SK-N-SH treated with all-trans-retinoic acid at 6 μM for 48 hours (cell line): ENCODE measurements around the gene PPP2R1B.

Experiments
- ATAC-seq: fragments of 200-7000 bp; cut with Tn5 transposase; 3 replicates; pipeline ENCODE4 v1.9.1; 2020; ENCODE audit warnings: mild to moderate bottlenecking, moderate library complexity
- ARNTL ChIP-seq: fragments of 450-650 bp; formaldehyde crosslinking; IDR thresholded peaks from 2 replicates; pipeline ENCODE4 v1.5.0; 2020; ENCODE audit warnings: low read depth, mild to moderate bottlenecking, moderate library complexity, borderline replicate concordance
- BACH2 ChIP-seq: fragments of 250-450 bp; sonication (Bioruptor Pico); IDR thresholded peaks from 2 replicates; pipeline ENCODE4 v1.9.0; 2021; ENCODE audit warnings: mild to moderate bottlenecking, borderline replicate concordance
- CSDC2 ChIP-seq: fragments of 250-450 bp; sonication (Bioruptor Pico); IDR thresholded peaks from 2 replicates; pipeline ENCODE4 v1.5.0; 2020; ENCODE audit warnings: mild to moderate bottlenecking, moderate library complexity
- ESRRG ChIP-seq: fragments of 250-450 bp; sonication (Bioruptor Pico); IDR thresholded peaks from 2 replicates; pipeline ENCODE4 v1.6.1; 2021; ENCODE audit warnings: mild to moderate bottlenecking
- GLIS3 ChIP-seq: fragments of 250-450 bp; sonication (Bioruptor Pico); IDR thresholded peaks from 2 replicates; pipeline ENCODE4 v1.5.0; 2020; ENCODE audit warnings: mild to moderate bottlenecking, moderate library complexity
- PPARA ChIP-seq: fragments of 250-450 bp; sonication (Bioruptor Pico); IDR thresholded peaks from 2 replicates; pipeline ENCODE4 v1.5.0; 2020; ENCODE audit warnings: mild to moderate bottlenecking, borderline replicate concordance
- RARB ChIP-seq: fragments of 250-450 bp; sonication (Bioruptor Pico); IDR thresholded peaks from 2 replicates; pipeline ENCODE4 v1.8.0; 2021; ENCODE audit warnings: mild to moderate bottlenecking, moderate library complexity
- SNAI2 ChIP-seq: fragments of 250-450 bp; sonication (Bioruptor Pico); IDR thresholded peaks from 2 replicates; pipeline ENCODE4 v1.5.0; 2020; ENCODE audit warnings: mild to moderate bottlenecking, moderate library complexity
- TCF4 ChIP-seq: fragments of 250-450 bp; sonication (Bioruptor Pico); IDR thresholded peaks from 2 replicates; pipeline ENCODE4 v1.8.0; 2021; ENCODE audit warnings: mild to moderate bottlenecking, moderate library complexity, borderline replicate concordance
- TOX ChIP-seq: fragments of 250-450 bp; sonication (Bioruptor Pico); IDR thresholded peaks from 2 replicates; pipeline ENCODE4 v1.8.0; 2021; ENCODE audit warnings: mild to moderate bottlenecking, moderate library complexity, borderline replicate concordance
- ZFP3 ChIP-seq: fragments of 250-450 bp; sonication (Bioruptor Pico); IDR thresholded peaks from 2 replicates; pipeline ENCODE4 v1.5.0; 2020; ENCODE audit warnings: mild to moderate bottlenecking, moderate library complexity
- ZFP30 ChIP-seq: fragments of 450-650 bp; formaldehyde crosslinking; IDR thresholded peaks from 2 replicates; pipeline ENCODE4 v1.5.0; 2022; ENCODE audit warnings: mild to moderate bottlenecking, moderate library complexity
- ZNF565 ChIP-seq: fragments of 450-650 bp; formaldehyde crosslinking; conservative IDR thresholded peaks from 2 replicates; pipeline ENCODE4 v1.5.0; 2020; ENCODE audit warnings: low read depth, mild to moderate bottlenecking, moderate library complexity
- ZNF70 ChIP-seq: fragments of 450-650 bp; formaldehyde crosslinking; IDR thresholded peaks from 2 replicates; pipeline ENCODE4 v1.5.0; 2020; ENCODE audit warnings: mild to moderate bottlenecking, moderate library complexity
- ZNF8 ChIP-seq: fragments of 450-650 bp; formaldehyde crosslinking; IDR thresholded peaks from 2 replicates; pipeline ENCODE4 v1.5.0; 2020; ENCODE audit warnings: mild to moderate bottlenecking, moderate library complexity
- TF ChIP-seq, protein P1 (sequence below): fragments of 250-450 bp; sonication (Bioruptor Pico); IDR thresholded peaks from 2 replicates; pipeline ENCODE4 v1.8.0; 2020; ENCODE audit warnings: mild to moderate bottlenecking, moderate library complexity, borderline replicate concordance
- TF ChIP-seq, protein P2 (sequence below): fragments of 250-450 bp; sonication (Bioruptor Pico); IDR thresholded peaks from 2 replicates; pipeline ENCODE4 v1.5.1; 2021; ENCODE audit warnings: mild to moderate bottlenecking, moderate library complexity
- TF ChIP-seq, protein P3 (sequence below): fragments of 250-450 bp; sonication (Bioruptor Pico); IDR thresholded peaks from 2 replicates; pipeline ENCODE4 v1.5.1; 2020; ENCODE audit warnings: low read depth, mild to moderate bottlenecking, moderate library complexity
- TF ChIP-seq, protein P4 (sequence below): fragments of 250-450 bp; sonication (Bioruptor Pico); IDR thresholded peaks from 2 replicates; pipeline ENCODE4 v1.5.0; 2020; ENCODE audit warnings: mild to moderate bottlenecking, moderate library complexity
- TF ChIP-seq, protein P5 (sequence below): fragments of 250-450 bp; sonication (Bioruptor Pico); IDR thresholded peaks from 2 replicates; pipeline ENCODE4 v1.8.0; 2021; ENCODE audit warnings: low read depth, mild to moderate bottlenecking, moderate library complexity, borderline replicate concordance

The PPP2R1B gene

DNA sequence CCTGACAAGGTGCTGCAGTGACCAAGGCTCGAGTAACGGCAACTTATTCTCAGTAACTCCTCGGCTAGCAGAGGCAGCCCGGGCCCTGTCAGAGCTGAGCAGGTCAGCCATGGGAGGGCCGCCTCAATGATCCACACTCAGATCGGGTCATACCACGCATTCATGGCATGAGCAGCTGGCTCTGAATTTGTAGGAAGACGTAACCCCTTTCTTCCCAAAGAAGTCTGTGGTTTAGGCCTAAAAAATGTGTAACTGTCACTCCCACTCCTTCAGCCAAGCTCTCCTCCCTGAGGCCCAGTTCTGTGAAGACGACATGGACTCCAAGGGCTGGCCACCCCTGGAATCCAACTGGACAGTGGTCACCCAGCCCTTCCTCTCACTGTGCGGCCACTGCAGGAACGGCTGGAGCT lies 30.0 kb downstream of the PPP2R1B start:
- peak; percentile 8 for ATAC-seq
- TF ChIP-seq CSDC2 (0 out of 2 replicates have a peak, but pooled peaks have one; percentile 10), GLIS3 (CRISPR knock-in tag) (no peak), RARB (CRISPR knock-in tag) (no peak), ZNF565 (CRISPR knock-in tag) (0 out of 2 replicates have a peak, but pooled peaks have one; percentile 22), PPARA (CRISPR knock-in tag) (no peak), ZFP30 (CRISPR knock-in tag) (no peak), ARNTL (CRISPR knock-in tag) (no peak)
- TF ChIP-seq, protein P1, sequence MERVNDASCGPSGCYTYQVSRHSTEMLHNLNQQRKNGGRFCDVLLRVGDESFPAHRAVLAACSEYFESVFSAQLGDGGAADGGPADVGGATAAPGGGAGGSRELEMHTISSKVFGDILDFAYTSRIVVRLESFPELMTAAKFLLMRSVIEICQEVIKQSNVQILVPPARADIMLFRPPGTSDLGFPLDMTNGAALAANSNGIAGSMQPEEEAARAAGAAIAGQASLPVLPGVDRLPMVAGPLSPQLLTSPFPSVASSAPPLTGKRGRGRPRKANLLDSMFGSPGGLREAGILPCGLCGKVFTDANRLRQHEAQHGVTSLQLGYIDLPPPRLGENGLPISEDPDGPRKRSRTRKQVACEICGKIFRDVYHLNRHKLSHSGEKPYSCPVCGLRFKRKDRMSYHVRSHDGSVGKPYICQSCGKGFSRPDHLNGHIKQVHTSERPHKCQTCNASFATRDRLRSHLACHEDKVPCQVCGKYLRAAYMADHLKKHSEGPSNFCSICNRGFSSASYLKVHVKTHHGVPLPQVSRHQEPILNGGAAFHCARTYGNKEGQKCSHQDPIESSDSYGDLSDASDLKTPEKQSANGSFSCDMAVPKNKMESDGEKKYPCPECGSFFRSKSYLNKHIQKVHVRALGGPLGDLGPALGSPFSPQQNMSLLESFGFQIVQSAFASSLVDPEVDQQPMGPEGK (CRISPR knock-in tag): 0 out of 2 replicates have a peak, but pooled peaks have one; percentile 7
- TF ChIP-seq, protein P2, sequence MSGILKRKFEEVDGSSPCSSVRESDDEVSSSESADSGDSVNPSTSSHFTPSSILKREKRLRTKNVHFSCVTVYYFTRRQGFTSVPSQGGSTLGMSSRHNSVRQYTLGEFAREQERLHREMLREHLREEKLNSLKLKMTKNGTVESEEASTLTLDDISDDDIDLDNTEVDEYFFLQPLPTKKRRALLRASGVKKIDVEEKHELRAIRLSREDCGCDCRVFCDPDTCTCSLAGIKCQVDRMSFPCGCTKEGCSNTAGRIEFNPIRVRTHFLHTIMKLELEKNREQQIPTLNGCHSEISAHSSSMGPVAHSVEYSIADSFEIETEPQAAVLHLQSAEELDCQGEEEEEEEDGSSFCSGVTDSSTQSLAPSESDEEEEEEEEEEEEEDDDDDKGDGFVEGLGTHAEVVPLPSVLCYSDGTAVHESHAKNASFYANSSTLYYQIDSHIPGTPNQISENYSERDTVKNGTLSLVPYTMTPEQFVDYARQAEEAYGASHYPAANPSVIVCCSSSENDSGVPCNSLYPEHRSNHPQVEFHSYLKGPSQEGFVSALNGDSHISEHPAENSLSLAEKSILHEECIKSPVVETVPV (CRISPR knock-in tag): no peak

DNA sequence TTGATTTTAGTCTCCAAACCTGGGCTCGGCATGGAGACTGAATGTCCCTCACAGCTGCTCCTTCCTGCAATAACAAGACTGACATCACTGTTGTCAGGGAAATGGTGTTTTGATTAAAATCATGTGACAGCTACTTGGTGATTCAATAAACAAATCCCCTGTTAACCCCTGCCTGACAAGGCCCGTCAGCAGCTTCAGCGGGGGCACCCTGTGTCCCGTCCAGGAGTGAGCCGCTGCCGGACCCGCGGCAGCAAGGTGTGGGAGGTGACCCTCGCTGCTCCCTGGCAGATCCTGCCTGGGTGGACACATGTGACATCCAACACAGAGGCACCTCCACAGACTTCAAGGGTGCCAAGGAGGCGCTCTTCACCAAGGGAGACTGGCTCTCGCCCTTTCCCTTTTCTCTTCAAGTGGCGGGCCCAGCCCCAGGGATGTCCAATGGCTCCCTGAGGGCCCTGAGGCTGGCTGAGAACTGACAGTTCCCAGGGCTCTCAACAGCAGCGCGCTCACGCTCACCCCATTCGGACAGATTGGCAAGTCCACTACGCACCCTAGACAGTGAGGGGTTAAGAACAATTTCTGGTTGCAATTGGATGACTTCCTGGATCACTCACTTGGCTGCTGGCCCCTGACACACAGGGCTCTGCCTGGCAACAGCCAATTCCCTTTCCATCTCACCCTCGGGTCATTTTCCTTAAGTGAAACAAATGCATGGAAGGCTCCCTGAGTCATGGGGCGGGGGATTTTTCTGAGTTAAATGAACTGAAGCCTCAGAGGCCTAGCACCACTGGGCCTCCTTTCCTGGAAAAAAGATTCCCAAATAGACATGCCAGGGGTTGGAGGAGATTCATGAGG lies 30.7 kb downstream of the PPP2R1B start:
- TF ChIP-seq ESRRG: no peak
- no peak for TF ChIP-seq ZNF70 (CRISPR knock-in tag)
- peak; percentile 66 for TF ChIP-seq ZFP3
- TF ChIP-seq, protein P1 (CRISPR knock-in tag): no peak
- TF ChIP-seq ZNF8 (CRISPR knock-in tag): no peak
- no peak for TF ChIP-seq ZNF565 (CRISPR knock-in tag)
- no peak; the same call in 1 of the 2 replicates for TF ChIP-seq GLIS3 (CRISPR knock-in tag)
- peak; percentile 14; the same call in 1 of the 2 replicates for TF ChIP-seq CSDC2
- no peak for TF ChIP-seq TCF4 (CRISPR knock-in tag)
- no peak for TF ChIP-seq SNAI2 (CRISPR knock-in tag)
- no peak for TF ChIP-seq BACH2 (CRISPR knock-in tag)
- TF ChIP-seq ARNTL (CRISPR knock-in tag): no peak
- TF ChIP-seq, protein P2 (CRISPR knock-in tag): 0 out of 2 replicates have a peak, but pooled peaks have one; percentile 12
- TF ChIP-seq, protein P3, sequence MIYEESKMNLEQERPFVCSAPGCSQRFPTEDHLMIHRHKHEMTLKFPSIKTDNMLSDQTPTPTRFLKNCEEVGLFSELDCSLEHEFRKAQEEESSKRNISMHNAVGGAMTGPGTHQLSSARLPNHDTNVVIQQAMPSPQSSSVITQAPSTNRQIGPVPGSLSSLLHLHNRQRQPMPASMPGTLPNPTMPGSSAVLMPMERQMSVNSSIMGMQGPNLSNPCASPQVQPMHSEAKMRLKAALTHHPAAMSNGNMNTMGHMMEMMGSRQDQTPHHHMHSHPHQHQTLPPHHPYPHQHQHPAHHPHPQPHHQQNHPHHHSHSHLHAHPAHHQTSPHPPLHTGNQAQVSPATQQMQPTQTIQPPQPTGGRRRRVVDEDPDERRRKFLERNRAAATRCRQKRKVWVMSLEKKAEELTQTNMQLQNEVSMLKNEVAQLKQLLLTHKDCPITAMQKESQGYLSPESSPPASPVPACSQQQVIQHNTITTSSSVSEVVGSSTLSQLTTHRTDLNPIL (CRISPR knock-in tag): no peak
- TF ChIP-seq, protein P4, sequence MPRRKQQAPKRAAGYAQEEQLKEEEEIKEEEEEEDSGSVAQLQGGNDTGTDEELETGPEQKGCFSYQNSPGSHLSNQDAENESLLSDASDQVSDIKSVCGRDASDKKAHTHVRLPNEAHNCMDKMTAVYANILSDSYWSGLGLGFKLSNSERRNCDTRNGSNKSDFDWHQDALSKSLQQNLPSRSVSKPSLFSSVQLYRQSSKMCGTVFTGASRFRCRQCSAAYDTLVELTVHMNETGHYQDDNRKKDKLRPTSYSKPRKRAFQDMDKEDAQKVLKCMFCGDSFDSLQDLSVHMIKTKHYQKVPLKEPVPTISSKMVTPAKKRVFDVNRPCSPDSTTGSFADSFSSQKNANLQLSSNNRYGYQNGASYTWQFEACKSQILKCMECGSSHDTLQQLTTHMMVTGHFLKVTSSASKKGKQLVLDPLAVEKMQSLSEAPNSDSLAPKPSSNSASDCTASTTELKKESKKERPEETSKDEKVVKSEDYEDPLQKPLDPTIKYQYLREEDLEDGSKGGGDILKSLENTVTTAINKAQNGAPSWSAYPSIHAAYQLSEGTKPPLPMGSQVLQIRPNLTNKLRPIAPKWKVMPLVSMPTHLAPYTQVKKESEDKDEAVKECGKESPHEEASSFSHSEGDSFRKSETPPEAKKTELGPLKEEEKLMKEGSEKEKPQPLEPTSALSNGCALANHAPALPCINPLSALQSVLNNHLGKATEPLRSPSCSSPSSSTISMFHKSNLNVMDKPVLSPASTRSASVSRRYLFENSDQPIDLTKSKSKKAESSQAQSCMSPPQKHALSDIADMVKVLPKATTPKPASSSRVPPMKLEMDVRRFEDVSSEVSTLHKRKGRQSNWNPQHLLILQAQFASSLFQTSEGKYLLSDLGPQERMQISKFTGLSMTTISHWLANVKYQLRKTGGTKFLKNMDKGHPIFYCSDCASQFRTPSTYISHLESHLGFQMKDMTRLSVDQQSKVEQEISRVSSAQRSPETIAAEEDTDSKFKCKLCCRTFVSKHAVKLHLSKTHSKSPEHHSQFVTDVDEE (CRISPR knock-in tag): peak; percentile 29; the same call in 1 of the 2 replicates
- no peak; the same call in 1 of the 2 replicates for TF ChIP-seq ZFP30 (CRISPR knock-in tag)
- TF ChIP-seq TOX (CRISPR knock-in tag): no peak
- TF ChIP-seq, protein P5, sequence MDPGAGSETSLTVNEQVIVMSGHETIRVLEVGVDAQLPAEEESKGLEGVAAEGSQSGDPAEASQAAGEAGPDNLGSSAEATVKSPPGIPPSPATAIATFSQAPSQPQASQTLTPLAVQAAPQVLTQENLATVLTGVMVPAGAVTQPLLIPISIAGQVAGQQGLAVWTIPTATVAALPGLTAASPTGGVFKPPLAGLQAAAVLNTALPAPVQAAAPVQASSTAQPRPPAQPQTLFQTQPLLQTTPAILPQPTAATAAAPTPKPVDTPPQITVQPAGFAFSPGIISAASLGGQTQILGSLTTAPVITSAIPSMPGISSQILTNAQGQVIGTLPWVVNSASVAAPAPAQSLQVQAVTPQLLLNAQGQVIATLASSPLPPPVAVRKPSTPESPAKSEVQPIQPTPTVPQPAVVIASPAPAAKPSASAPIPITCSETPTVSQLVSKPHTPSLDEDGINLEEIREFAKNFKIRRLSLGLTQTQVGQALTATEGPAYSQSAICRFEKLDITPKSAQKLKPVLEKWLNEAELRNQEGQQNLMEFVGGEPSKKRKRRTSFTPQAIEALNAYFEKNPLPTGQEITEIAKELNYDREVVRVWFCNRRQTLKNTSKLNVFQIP (CRISPR knock-in tag): 0 out of 2 replicates have a peak, but pooled peaks have one; percentile 4
- peak; percentile 82 for ATAC-seq
